B cell (primary cell): Measurements from ENCODE around the gene BEST1. TPM values are rescaled to one million over a fixed set of nuclear protein-coding genes. Genes with fewer than 3 reads are reported as not detected.

Experiments used
- ATAC-seq: fragments of 200-7000 bp; cut with Tn5 transposase; one replicate; pipeline ENCODE4 v1.10.0; 2021; ENCODE audit warnings: low read depth, mild to moderate bottlenecking, moderate number of reproducible peaks, moderate library complexity
- CTCF ChIA-PET: fragments of 350-600 bp; sonication (Branson Sonifier 250); formaldehyde crosslinking; loops from one replicate; lab custom pipeline; 2021; ENCODE audit warnings: antibody characterized with exemption, inconsistent platforms; lab: Charles Lee
- POLR2A ChIA-PET: fragments of 350-600 bp; sonication (Branson Sonifier 250); formaldehyde crosslinking; loops from one replicate; lab custom pipeline; 2021; ENCODE audit warnings: antibody characterized with exemption; lab: Charles Lee
- DNase-seq: peaks from one replicate; pipeline ENCODE4 v3.0.0; 2013
- H2AFZ ChIP-seq: 2 replicates; pipeline ENCODE4 v1.6.1; 2012; ENCODE audit warnings: mild to moderate bottlenecking, low read depth, low read length; ENCODE audit not compliant: insufficient read depth, poor library complexity, severe bottlenecking
- H3K27ac ChIP-seq, 2 donors: 1 replicate in 1 of 2; 2 replicates in 1 of 2; pipeline ENCODE4 v1.5.1; 2012 to 2013; ENCODE audit warnings: low read length in 2 of 2, mild to moderate bottlenecking in 2 of 2, moderate library complexity in 1 of 2
- H3K27me3 ChIP-seq, 4 experiments: fragments of 200-600 bp in 1 of 4; sonication (generic) in 1 of 4; replicated peaks in 1 of 4; 1 replicate in 2 of 4; 2 replicates in 2 of 4; pipeline versions ENCODE4 v1.6.1 to v1.7.0; 2013 to 2016; ENCODE audit warnings: low read length in 3 of 4, mild to moderate bottlenecking in 2 of 4, mixed read lengths in 1 of 4, moderate library complexity in 1 of 4; ENCODE audit not compliant: insufficient read depth in 4 of 4, control insufficient read depth in 3 of 4; ENCODE audit errors: control extremely low read depth in 1 of 4
- H3K36me3 ChIP-seq, 2 experiments: replicated peaks in 1 of 2; 1 replicate in 1 of 2; 2 replicates in 1 of 2; pipeline versions ENCODE4 v1.6.1 to v1.7.1; 2013; ENCODE audit warnings: low read length in 1 of 2; ENCODE audit not compliant: insufficient read depth in 2 of 2, control insufficient read depth in 1 of 2; ENCODE audit errors: control extremely low read depth in 1 of 2, extremely low read depth in 1 of 2
- H3K4me1 ChIP-seq, 2 donors: fragments of 200-600 bp in 1 of 2; sonication (generic) in 1 of 2; 1 replicate in 1 of 2; 2 replicates in 1 of 2; pipeline versions ENCODE4 v1.5.1 to v1.6.1; 2013 to 2017; ENCODE audit warnings: low read length in 2 of 2; ENCODE audit not compliant: control insufficient read depth in 2 of 2, insufficient read depth in 2 of 2
- H3K4me2 ChIP-seq: replicated peaks from 2 replicates; pipeline ENCODE3; 2012; ENCODE audit warnings: mild to moderate bottlenecking, low read depth, low read length; ENCODE audit not compliant: poor library complexity, severe bottlenecking
- H3K4me3 ChIP-seq, 5 experiments: fragments of 200-600 bp in 1 of 5; sonication (generic) in 1 of 5; 1 replicate in 3 of 5; 2 replicates in 2 of 5; pipeline versions ENCODE4 v1.5.1 to v1.7.0; 2011 to 2016; ENCODE audit warnings: low read length in 4 of 5, mild to moderate bottlenecking in 4 of 5, low read depth in 2 of 5, control low read depth in 1 of 5, moderate library complexity in 1 of 5; ENCODE audit not compliant: insufficient read depth in 1 of 5; ENCODE audit errors: control extremely low read depth in 1 of 5, extremely low read depth in 1 of 5
- H3K79me2 ChIP-seq: fragments of 200-600 bp; sonication (generic); one replicate; pipeline ENCODE4 v1.6.0; 2016; ENCODE audit warnings: low read length; ENCODE audit not compliant: control insufficient read depth, insufficient read depth
- H3K9ac ChIP-seq: fragments of 200-600 bp; sonication (generic); 2 replicates; pipeline ENCODE4 v1.6.1; 2017; ENCODE audit warnings: mild to moderate bottlenecking, low read length, moderate library complexity
- H3K9me3 ChIP-seq, 3 donors: one replicate each; pipeline versions ENCODE4 v1.6.1 to v1.7.1; 2013; ENCODE audit warnings: low read length in 2 of 3; ENCODE audit not compliant: control insufficient read depth in 2 of 3, insufficient read depth in 1 of 3; ENCODE audit errors: control extremely low read depth in 1 of 3
- H4K20me1 ChIP-seq: 2 replicates; pipeline ENCODE4 v1.6.0; 2012; ENCODE audit warnings: mild to moderate bottlenecking, low read length; ENCODE audit not compliant: insufficient read depth, control insufficient read depth, poor library complexity, severe bottlenecking
- H3K27ac Mint-ChIP-seq: one replicate; pipeline ENCODE4 v1.8.0; 2021; ENCODE audit warnings: mixed read lengths
- H3K27me3 Mint-ChIP-seq: one replicate; pipeline ENCODE4 v1.8.0; 2021; ENCODE audit warnings: mixed read lengths
- H3K4me1 Mint-ChIP-seq: one replicate; pipeline ENCODE4 v1.8.0; 2021; ENCODE audit warnings: mixed read lengths
- H3K4me3 Mint-ChIP-seq: one replicate; pipeline ENCODE4 v1.8.0; 2021; ENCODE audit warnings: mixed read lengths
- H3K9me3 Mint-ChIP-seq: one replicate; pipeline ENCODE4 v1.8.0; 2022; ENCODE audit warnings: mixed read lengths; ENCODE audit not compliant: insufficient read depth
- EZH2 ChIP-seq: IDR thresholded peaks from 2 replicates; pipeline ENCODE4 v1.6.1; 2012; ENCODE audit warnings: borderline replicate concordance, low read depth, mild to moderate bottlenecking, moderate library complexity, low read length; ENCODE audit not compliant: insufficient read depth, poor library complexity, severe bottlenecking
- WGBS: methylation state at CpG from one replicate; pipeline ENCODE4 v1.1.5; 2013; ENCODE audit warnings: missing lambda C conversion rate; ENCODE audit not compliant: insufficient coverage; 5-methylcytosine and 5-hydroxymethylcytosine counted together
- intact Hi-C: fragments of 100-400 bp; cut with micrococcal nuclease; formaldehyde crosslinking; loops from one replicate; pipeline ENCODE4 v1.10.0; 2022
- polyA plus RNA-seq: library from polyadenylated mRNA; depleted of rRNA; stranded (reverse); fragments of >200 nt; gene quantifications from 2 replicates; pipeline ENCODE4 v1.2.3, GENCODE V29; 2012
- total RNA-seq, 2 donors: library from RNA; stranded (reverse); fragments of 120-200 nt in 1 of 2; gene quantifications; 1 replicate in 1 of 2; 2 replicates in 1 of 2; pipeline versions ENCODE4 v1.2.3 to v1.2.4, GENCODE V29; 2013 to 2022
- TF ChIP-seq, protein P1 (sequence below): fragments of 200-600 bp; IDR thresholded peaks from one replicate; pipeline ENCODE4 v1.8.0; 2022; ENCODE audit warnings: antibody characterized with exemption, mild to moderate bottlenecking

The BEST1 gene
- total and polyA plus RNA-seq, 2 donors (not counting 1 experiment from before 2014, with no cell fraction given): 0.07 to 0.99 TPM

DNA sequence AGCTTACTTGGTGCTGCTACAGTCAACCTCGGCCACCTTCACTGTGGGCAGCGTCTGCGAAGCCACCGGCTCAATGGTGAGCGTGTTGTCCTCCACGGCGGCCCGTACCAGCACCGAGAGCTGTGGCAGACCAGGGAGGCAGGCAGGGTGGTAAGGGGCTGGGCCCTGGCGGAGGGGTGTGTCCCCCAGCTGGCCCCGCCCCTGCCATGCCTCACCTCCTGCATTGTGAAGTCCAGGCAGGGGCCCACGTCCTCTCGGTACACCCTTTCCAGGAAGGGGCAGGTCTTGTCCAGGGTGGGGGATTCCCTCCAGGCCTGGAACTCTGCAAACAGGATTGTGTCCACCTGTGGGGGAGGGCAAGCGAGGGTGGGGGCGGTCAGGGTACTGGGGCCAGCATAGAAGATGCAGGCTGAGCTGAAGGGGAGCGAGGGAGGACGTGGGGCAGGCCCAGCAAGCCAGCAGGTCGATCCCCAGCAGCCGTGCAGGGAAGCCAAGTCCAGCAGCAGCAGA is 45.6 kb upstream of the BEST1 start:
- H2AFZ ChIP-seq: peak overlapping the region; percentile 25

More for the DNA sequence above, 45.6 kb upstream of the BEST1 start:
- no peak for DNase-seq
- Histone ChIP-seq H3K9ac (no peak overlapping the region), H3K27me3 (peaks cover 0 to 3% (median 2%) of the 10 kb centered on the region in 4 experiments), H3K4me1 (peaks cover under 1 to 13% of the 10 kb centered on the region in 2 donors), H4K20me1 (no peaks in the 10 kb centered on the region), H3K79me2 (no peaks in the 10 kb centered on the region), H3K9me3 (peaks cover 0 to 6% (median 0%) of the 10 kb centered on the region in 3 donors), H3K4me2 (peak overlapping the region; percentile 4), H3K36me3 (no peaks in the 10 kb centered on the region), H3K4me3 (no peak overlapping the region), H3K27ac (no peak overlapping the region)
- no peaks in the 10 kb centered on the region for H3K4me1 Mint-ChIP-seq
- ChIA-PET CTCF (interaction anchor here (1.8 to 12.0 kb wide), 2 partner anchors 43 to 179 kb away, joined by 6 to 424 read pairs; no protein-coding TSS in a partner anchor), POLR2A (interaction anchor here (0.5 kb wide), 1 partner anchor 25 kb away, joined by 3 read pairs; no protein-coding TSS in a partner anchor)
- no peak overlapping the region for H3K4me3 Mint-ChIP-seq
- H3K27ac Mint-ChIP-seq: no peak overlapping the region
- 44% methylated on average over 18 of the region's 19 CpGs for WGBS
- no peaks in the 10 kb centered on the region for H3K9me3 Mint-ChIP-seq
- intact Hi-C loops: no loop called here
- peaks cover 4% of the 10 kb centered on the region for H3K27me3 Mint-ChIP-seq
- TF ChIP-seq, protein P1, sequence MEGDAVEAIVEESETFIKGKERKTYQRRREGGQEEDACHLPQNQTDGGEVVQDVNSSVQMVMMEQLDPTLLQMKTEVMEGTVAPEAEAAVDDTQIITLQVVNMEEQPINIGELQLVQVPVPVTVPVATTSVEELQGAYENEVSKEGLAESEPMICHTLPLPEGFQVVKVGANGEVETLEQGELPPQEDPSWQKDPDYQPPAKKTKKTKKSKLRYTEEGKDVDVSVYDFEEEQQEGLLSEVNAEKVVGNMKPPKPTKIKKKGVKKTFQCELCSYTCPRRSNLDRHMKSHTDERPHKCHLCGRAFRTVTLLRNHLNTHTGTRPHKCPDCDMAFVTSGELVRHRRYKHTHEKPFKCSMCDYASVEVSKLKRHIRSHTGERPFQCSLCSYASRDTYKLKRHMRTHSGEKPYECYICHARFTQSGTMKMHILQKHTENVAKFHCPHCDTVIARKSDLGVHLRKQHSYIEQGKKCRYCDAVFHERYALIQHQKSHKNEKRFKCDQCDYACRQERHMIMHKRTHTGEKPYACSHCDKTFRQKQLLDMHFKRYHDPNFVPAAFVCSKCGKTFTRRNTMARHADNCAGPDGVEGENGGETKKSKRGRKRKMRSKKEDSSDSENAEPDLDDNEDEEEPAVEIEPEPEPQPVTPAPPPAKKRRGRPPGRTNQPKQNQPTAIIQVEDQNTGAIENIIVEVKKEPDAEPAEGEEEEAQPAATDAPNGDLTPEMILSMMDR: no peak
- TF ChIP-seq EZH2: no peak
- ATAC-seq: no peak
